HG02610 (cell line): ENCODE measurements around the gene SLC2A2.

Experiments used
- ATAC-seq: cut with Tn5 transposase; IDR thresholded peaks from one replicate; pipeline ENCODE4 v1.9.1; 2021; ENCODE audit warnings: mild to moderate bottlenecking, moderate library complexity; ENCODE audit not compliant: unreplicated experiment

Gene SLC2A2

DNA sequence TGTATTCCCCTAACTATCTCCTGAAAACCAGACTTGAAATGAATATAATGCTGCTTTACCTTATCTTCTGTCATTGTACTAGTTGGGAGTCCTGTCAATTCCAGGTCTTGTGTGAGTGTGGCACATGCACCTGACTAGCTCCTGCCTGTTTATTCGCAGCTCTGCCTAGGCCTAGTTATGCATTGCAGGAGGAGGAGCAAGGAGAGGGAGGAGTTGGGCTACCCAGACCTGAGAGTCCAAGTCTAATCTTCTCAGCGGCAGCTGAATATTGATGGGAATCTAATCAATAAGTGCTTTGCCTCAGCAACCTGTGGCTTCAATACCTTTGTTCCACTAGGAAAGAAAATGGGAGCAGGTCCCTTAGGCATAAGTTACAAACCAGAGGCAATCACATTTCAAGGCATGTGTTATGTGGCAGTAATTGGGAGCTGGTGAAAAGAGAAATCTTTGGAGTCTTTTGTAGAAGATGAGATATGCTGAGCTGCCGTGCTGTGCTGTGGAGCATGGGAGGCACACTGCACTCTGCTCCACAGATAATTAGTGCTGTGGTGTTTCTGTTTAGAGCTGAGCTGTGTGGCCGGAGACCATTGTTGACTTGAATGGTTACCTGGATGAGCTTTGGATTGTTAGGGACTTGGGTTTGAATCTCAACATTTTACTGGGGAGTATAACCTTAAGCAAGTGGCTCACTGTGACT lies at the start of gene SLC2A2:
TSS of gene SLC2A2 (minus strand) at position 124 of the 697 bp plus-strand sequence. CDS start at position 74, 50 bp downstream.
- no peak for ATAC-seq

DNA sequence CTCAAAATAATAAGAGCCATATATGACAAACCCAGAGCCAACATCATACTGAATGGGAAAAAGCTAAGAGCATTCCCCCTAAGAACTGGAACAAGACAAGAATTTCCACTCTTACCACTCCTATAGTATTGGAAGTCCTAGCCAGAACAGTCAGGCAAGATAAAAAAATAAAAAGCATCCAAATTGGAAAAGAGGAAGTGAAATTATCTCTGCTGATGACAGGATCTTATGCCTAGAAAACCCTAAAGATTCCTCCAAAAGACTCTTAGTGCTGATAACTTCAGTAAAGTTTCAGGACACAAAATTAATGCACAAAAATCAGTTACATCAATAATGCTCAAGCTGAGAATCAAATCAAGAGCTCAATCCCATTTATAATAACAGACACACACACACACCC lies 45.9 kb upstream of the SLC2A2 start:
- no peak for ATAC-seq

GRCh38 chr3:171068658-171069057 lies 42.1 kb upstream of the SLC2A2 start:
- no peak for ATAC-seq

DNA sequence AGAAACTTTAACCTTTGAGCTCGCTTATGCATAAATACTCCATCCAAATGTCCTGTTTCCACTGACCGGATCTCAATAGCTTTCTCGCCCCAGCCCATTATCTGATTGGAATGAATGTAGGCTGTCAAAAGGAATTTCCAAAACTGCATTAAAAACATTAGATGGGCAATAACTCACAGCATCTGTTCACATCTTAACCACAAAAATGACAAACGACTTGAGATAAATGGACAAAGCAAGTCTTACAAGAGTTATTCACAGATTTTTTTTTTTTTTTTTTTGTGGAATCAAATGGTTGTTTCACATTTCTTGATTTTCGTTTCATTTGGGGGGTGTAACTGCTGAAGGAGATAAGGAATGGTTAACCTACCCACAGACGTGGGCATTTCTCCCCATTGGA lies 39.7 kb upstream of the SLC2A2 start:
- no peak for ATAC-seq

DNA sequence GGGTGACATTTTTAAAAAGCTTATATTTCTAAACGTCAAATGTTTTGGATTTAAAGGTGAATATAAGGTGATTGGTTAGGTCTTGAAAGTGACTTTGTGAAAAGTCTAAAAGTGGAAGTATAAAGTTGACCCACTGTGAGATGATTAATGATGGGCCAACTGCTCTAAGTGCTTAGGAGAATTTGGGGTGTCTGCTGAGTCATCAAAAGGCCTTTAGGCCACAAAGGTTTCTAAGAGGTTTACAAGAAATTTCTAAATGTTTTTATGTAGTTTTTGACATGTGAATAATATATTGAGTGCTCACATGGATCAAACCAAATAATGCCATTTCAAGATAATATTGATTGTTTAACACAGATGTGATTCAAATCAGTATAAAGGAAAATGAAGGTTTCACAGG lies 39.2 kb upstream of the SLC2A2 start:
- no peak for ATAC-seq

GRCh38 chr3:171064461-171064860 lies 37.9 kb upstream of the SLC2A2 start:
- ATAC-seq = no peak

- ATAC-seq = no peak
Observed at GRCh38 chr3:171061749-171062148, 35.2 kb upstream of the SLC2A2 start.

DNA sequence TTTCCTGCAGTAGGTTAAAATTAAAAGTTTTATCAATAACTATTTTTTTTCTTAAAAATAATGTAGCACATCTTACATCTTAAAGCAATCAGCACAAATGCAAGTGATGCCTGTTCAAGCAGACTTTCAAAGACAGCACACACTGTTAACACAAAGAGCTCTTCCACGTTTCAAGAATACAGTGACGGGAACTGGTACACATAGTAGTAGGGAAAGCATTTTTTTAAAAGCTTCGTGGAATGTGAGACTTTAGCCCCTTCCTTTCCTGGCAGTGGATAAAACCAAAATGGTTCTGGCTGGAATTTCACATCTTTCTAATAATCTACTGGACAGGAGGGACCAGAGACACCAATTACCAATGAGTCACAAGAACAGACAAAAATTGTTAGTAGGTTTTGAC lies 33.5 kb upstream of the SLC2A2 start:
- no peak for ATAC-seq

GRCh38 chr3:171058873-171059603 lies 32.5 kb upstream of the SLC2A2 start:
- no peak for ATAC-seq

DNA sequence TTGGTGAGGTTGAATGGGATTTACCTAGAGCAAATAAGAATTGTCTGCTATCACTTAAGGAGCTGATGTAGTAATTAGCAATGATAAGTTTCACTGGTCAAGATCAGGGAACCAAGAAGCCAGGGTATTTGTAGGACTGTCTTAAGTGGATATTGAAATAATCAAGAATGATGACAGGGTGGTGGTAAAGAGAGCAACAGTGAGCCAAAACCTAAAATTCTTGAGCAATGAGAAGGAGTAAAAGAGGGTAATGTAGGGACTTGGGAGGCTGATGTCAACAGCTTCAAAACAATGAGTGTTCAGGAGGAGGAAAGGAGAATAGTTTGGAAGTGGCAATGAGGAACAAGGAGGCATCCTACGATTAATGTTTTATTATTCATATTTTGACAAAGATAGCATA lies 31.5 kb upstream of the SLC2A2 start:
- no peak for ATAC-seq

GRCh38 chr3:171057072-171057471 lies 30.6 kb upstream of the SLC2A2 start:
- ATAC-seq = no peak

- no peak for ATAC-seq
Observed at GRCh38 chr3:171056528-171056927, 30.0 kb upstream of the SLC2A2 start.

GRCh38 chr3:171055336-171056178 lies 29.0 kb upstream of the SLC2A2 start:
- no peak for ATAC-seq

DNA sequence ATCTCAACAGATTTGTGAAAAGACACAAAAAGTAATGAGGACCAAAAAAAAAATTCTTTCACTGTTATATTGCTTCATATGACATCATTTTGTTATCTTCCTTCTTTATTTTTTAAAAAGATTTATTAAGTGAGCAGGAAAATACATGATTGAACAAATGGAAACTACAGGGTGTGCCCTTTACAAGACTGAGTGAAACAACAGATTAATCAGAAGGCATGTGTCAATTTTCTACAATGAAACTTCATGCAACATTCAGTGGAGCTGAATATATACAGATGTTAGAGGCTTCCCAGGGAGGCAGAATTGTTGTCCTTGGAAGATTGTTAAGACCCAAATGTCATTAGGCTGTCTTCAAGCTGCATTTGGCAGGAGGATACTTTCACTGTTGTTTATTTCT lies 28.4 kb upstream of the SLC2A2 start:
- ATAC-seq = no peak

GRCh38 chr3:171054231-171054630 lies 27.7 kb upstream of the SLC2A2 start:
- ATAC-seq = no peak

DNA sequence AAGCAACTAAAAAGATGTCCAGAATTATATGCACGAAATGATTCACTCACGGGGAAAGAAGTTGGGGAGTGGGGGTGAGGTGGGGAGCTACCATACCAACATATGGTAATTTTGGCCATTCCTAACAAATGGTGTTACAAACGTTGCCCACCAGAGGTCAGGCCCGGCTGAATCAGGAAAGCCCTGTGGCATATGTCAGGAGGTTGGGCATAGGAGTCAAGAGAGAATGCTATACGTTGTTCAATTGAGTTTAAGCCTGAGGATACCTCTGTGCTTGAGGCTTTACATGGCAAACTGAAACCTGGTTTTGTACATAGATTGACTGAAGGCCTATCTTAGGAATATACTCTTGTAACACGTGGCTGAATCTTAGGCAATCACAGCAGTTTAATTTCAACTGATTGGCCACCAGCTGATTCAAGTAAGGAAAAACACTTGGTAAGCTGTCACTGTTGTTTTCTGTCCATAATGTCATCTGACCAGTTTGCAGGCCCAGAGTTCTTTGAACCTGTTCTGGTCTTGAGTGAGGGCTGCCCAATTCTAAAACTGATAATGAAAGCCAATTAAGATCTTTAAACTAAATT lies 23.4 kb upstream of the SLC2A2 start:
- peak; percentile 89 for ATAC-seq

DNA sequence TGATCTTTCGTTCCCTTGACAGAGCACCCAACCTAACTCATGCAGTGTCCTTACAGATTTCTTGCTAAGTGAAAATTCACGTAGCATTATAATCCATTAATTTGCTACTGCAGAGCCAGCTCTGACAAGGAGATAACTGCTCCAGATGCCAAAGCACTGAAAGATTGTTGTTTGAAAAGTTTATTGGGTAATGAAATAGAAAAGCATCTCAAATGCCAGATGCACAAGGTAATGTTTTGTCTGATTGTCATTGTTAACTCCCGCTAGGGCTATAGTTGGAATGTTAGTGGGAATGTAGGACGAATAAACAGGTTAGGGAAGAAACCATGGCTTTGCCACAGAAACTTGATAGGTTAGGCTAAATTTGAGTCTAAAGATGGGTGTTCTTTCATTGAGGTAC lies 20.2 kb upstream of the SLC2A2 start:
- ATAC-seq = no peak

GRCh38 chr3:171044835-171045793 lies 18.6 kb upstream of the SLC2A2 start:
- no peak for ATAC-seq

- ATAC-seq = no peak
Observed at GRCh38 chr3:171044384-171044783, 17.9 kb upstream of the SLC2A2 start.

DNA sequence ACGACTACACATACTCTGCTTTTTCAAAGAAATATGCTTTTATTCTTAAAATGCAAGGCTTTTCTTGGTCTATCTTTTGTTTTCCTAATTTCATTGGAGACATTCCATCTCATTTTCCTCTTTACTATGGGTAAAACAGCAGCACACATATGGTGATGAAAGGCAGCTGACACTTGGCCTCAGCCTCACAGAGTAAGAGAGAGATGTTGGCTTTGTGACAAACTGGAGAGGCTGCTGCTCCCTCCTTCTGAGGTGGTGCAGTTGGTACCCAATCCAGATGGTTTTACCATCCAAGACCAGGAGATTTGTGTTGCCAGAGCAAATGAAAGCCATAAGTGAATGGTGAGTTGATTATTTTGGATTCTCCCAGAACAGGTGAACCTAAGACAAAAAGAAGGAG lies 13.2 kb upstream of the SLC2A2 start:
- no peak for ATAC-seq
